K562 treated with DMSO at 1 percent for 48 hours (cell line): ENCODE results near the gene NDOR1. TPM values are rescaled to one million over a fixed set of nuclear protein-coding genes. Genes with fewer than 3 reads are reported as not detected.

Experiments used
- total RNA-seq: library from RNA; unstranded; fragments of 300-600 nt; gene quantifications from 2 replicates; pipeline ENCODE4 v1.2.3, GENCODE V29; 2022; ENCODE audit warnings: low replicate concordance; ENCODE audit errors: extremely low read depth

NDOR1 gene
- not detected in 2 replicates for total RNA-seq

DNA sequence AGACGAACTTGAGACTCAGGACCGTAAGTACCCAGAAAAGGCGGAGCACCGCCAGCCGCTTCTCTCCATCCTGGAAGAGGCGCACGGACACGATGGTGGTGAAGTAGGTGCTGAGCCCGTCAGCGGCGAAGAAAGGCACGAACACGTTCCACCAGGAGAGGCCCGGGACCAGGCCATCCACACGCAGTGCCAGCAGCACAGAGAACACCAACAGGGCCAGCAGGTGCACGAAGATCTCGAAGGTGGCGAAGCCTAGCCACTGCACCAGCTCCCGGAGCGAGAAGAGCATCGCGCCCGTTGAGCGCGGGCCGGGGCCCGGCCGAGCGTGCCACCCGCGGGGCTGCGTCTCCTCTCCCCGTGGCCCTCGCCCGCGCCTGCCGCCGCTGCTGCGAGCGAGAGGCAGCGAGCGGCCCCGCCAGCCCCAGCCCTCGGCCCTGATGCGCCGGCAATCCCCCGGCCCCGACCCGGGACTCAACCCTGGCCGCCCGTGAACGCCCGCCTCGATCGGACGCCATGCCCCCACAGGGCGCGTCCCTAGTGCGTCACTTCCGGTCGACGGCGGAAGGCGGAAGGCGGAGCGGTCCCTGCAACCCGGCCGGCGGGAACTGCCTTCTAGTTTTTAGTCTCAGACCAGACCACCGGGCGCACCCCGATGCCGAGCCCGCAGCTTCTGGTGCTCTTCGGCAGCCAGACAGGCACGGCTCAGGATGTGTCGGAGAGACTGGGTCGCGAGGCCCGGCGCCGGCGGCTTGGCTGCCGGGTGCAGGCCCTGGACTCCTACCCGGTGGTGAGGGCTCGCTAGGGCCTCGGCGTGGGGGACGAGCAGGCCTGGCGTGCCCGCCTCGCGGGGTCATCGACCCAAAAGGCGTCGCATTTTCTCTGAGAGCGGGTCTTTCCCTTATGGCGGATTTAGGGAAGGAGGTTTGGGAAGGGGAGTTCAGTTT lies at the start of gene NDOR1, which contains the start of gene TMEM203:
Gene NDOR1 (plus strand): TSS at position 575 of the 944 bp plus-strand sequence. CDS start 78 bp downstream, at position 653.
Gene TMEM203 (minus strand): TSS at position 523 of the 944 bp plus-strand sequence. CDS start 234 bp downstream, at position 289.

DNA sequence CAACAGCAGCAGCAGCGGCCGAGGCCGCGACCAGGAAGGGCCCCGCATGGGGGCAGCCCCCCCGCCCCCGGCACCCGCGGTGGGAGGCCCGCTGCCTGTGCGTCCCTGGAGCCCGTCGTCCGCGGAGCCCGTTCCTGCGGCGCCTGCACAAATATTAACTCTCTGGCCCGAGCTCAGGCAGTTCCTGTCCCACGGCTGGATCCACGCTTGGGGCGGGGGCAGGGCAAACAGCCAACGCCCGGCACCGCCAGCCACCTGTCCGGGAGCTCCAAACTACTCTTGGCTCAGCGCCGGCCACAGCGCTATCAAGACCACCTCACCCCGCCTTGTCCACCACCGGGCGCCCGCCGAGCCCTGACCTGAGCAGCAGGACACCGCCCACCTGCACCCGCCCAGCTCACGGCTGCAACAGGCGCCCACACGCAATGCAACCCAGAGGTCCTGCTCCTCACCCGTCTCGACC lies 35.6 kb upstream of the NDOR1 start, which contains the start of gene LRRC26:
Gene LRRC26 (minus strand): TSS at position 156 of the 463 bp plus-strand sequence. CDS start 108 bp downstream, at position 48.

DNA sequence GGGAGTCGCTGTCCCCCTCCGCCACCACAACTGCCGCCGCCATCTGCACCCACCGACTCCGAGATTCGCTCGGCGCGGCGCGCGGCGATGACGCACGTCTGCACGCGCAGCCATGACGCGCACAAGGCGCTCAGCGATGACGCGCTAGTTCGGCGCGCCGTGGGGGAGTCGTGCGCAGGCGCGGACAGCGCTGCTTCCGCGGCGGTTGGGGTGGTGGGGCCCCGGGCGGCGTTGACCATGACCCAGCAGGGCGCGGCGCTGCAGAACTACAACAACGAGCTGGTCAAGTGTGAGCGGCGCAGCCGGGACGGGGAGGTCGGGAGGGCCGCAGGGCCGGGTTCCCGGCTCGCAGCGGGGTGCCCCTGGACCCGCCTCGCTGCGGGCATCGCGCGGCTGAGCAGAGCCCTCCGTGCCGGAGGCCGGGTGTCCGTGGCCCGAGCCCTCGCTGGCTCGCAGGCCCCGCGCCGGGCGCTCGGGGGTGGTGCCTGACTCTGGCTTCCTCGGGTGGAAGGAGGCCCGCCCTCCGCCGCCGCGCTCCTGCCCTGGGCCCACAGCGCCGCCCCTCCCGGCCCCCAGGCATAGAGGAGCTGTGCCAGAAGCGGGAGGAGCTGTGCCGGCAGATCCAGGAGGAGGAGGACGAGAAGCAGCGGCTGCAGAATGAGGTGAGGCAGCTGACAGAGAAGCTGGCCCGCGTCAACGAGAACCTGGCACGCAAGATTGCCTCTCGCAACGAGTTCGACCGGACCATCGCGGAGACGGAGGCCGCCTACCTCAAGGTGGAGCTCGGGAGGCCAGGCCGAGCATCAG lies 16.8 kb upstream of the NDOR1 start, which contains the start of the genes ANAPC2 and SSNA1:
Gene ANAPC2 (minus strand): TSS at position 71 of the 807 bp plus-strand sequence. CDS start 28 bp downstream, at position 43.
Gene SSNA1 (plus strand): TSS at position 187 of the 807 bp plus-strand sequence. CDS start 51 bp downstream, at position 238.

DNA sequence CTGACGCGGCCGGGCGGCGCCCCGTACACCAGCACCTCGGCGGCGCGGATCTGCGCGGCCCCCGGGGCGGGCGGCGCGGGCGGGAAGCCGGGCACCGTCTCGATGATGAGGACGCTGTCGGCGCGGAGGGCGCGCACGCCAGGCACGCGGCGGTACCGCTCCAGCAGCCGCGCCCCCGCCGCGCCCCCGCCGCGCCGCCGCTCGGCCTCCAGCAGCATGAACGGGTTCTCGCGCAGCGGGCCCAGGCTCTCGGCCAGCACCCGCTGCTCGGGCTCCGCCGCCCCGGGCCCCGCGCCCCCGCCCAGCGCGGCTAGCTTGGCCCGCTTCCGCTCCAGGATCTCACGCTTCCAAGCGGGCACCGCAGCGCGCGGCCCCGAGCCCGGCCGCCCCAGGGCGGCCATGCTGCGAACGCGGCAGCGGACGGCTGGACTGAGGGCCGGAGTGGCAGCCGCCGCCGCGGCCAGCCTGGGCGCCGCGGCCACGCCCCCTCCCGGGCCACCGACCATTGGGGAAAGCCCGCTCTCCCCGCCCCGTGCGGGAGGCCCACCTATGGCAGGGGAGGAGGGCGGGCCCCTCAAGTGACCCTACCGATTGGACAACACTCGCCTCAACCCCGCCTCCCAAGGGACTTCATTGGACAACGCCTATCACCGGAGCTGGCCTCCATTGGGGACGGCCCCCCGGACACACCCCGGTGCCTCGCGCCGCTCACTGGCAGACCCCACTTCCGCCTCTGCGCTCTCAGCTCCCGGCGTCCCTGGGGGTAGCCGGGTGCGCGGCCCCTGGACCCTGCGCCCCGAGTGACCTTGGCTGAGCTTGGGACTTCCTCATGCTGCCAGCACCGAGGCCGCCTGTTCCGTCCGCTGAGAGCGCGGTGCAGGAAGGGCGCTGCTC lies 4.9 kb upstream of the NDOR1 start, which contains the start of gene TPRN:
Gene TPRN (minus strand): TSS at position 431 of the 894 bp plus-strand sequence. CDS start 30 bp downstream, at position 401.

DNA sequence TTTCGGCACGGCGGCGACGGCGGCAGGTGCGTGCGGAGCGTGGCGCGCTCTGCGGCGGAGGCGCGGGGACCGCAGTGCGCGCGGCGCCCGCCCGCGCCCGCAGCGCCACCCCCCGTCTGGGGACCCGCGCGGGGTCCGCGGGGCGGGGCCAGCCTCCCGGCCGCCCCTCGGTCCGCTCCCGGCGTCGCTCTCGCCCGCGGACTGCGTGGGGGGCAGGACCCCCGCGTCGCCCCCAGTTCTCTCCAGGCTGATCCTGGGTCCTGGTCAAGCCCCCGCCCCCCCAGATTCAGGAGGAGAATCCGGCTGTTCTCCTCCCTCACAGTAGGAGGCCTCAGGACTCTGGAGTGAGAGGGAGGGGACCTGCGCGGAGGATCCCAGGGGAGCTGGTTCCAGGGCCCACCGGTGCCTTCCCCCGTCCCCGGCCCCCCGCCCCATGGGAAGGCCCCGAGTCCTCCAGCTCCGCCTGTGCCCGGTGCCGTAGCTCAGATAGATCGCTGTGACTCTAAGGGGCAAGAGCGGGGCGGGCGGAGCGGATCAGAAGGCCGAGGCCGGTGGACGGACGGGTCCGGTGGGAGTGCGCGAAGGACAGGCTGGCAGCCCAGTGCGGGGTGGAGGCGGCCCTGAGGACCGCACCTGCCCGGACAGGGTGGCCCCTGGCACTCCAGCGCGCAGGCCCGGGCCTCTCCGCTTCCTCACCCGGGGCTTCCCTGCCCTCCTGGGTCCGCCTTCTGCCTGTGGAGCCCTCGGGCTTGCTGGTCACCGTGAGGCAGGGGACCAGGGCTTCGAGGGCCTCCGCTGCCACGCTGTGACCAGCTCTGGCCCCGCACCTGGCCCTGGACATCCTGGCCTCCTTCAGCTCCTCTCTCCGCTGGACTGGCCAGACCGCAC lies 16.9 kb downstream of the NDOR1 start, which contains the start of gene RNF208:
Gene RNF208 (minus strand): TSS at position 51 of the 888 bp plus-strand sequence. CDS start 1,028 bp downstream, outside the sequence.

DNA sequence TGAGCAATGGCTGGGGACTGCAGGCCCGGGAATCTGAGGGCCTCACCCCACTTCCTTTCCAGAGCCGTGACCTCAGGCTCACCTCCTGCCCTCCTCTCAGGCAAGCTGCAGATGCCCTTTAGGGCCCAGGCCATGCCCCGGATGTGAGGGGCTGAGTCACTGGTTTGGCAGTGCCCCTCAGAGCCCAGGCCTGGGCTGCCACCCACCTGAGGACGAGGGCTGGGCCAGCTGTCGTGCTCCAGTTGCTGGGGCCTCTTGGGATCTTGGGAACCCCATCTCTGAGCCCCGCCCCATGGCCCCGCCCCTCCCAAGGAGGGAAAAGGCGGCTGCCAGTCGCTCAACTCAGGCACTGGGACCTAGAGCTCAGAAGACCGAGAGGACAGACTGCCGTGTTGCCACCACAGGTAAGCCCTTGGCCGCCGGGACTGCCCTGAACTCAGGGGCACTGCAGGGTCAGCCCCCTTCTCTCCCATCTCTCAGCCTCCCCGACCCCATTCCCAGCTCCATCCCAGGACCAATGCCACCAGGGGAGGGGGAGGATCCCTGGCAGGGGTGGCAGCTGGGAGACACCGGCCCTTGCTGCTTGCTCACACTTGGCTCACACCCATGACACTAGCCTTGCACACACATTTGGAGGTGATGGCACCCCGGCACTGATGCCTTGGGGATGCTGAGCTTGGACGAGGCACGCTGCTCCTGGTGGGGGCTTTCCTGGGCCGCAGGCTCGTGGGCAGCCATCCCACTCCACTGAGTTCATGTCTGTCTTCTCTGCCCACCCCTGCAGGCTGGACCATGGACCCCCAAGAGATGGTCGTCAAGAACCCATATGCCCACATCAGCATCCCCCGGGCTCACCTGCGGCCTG lies 19.6 kb downstream of the NDOR1 start, which contains the start of gene CYSRT1:
Gene CYSRT1 (plus strand): TSS at position 345 of the 865 bp plus-strand sequence. CDS start 448 bp downstream, at position 793.

DNA sequence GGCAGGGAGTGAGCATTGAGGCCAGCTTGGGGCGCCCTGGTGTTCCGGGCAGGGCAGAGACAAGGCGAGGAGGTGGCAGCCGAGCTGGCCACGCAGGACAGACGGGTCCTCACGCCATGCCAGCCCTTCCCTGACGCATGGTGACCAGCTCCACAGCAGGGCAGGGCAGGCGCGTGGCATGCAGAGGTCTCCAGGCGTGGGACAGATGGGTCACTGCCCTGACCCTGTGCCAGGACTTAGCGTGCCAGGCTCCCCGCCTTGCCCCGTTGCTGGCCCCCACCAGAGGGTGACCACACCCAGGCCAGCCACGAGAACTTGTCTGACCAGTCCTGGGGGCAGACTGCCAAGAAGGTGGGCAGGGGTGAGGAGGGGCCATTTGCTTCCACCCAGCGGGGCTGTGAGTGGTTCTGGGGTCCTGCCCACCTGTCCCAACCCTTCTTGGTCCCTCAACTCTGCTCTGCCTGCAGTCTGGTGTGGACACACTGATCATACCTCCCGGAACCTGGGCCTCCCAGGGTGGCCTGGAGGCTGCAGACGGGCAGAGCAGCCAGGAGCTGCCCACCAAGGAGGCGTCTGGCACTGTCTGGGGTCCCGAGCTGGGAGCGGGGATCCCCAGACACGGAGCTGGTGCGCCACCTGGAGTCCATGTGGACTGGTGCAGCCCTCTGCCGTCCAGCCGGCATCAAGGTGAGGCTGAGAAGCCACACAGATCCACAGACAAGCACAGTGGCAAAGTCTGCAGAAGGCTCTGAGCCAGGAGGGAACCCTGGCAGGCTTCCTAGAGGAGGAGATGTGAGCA lies 21.8 kb downstream of the NDOR1 start, which contains the start of gene RNF224:
Gene RNF224 (plus strand): TSS at position 449 of the 799 bp plus-strand sequence. CDS start 834 bp downstream, outside the sequence.

DNA sequence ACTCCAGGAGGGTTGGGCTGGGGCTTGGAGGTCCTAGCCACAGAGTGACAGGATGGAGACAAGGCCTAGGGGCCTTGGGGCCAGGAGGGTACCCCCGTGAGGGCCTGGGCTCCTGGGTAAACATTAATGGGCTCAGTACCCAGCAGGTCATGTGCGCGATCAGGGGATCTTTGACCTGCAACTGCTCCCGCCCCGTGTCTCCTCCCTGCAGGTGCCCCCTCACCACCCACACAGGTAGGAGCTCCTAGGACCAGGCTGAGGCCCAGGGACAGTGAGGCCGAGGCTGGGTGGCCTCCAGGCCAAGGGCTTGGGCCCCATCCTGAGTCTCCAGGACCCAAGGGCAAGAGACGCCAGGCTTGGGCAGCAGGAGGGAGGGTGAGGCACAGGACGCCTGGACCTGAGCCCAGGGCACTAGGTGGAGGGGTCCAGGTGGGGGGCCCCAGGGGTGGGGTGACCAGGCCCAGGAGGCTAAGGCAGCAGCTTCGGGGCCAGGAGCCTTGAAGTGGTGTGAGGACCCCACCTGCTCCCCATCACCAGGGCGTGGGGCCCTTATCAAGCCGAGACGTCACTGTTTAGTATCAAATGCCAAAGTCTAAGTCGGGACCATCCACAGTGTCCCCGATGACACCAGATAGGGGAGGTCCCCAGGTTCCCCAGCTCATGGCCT lies 25.3 kb downstream of the NDOR1 start, which contains the start of gene SLC34A3:
Gene SLC34A3 (plus strand): TSS at position 197 of the 667 bp plus-strand sequence. CDS start 802 bp downstream, outside the sequence.

DNA sequence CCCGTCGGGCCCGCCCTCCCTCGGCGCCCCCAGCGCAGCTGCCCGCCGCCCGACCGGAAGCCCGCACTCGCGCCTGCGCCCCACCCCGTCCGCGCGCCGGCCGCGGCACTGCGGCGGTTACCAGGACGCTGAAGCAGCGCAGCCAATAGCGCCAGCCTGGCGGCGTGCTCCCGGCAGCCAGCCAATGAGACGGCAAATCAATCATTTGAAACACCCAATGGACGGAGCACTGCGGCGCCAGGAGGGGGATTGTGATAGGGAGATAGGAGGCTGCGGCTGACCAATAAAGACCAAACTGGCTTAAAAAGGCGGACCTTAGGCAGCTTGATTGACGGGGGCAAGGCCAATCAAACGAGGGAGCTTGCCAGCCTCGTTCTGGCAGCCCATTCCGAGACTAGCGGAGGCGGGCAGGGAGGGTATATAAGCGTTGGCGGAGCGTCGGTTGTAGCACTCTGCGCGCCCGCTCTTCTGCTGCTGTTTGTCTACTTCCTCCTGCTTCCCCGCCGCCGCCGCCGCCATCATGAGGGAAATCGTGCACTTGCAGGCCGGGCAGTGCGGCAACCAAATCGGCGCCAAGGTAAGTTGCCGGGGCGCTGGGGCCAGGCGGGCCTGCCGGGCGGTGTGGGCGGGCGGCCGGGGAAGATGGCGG lies 35.5 kb downstream of the NDOR1 start, which contains the start of gene TUBB4B:
Gene TUBB4B (plus strand): TSS at position 447 of the 649 bp plus-strand sequence. CDS start 74 bp downstream, at position 521.

DNA sequence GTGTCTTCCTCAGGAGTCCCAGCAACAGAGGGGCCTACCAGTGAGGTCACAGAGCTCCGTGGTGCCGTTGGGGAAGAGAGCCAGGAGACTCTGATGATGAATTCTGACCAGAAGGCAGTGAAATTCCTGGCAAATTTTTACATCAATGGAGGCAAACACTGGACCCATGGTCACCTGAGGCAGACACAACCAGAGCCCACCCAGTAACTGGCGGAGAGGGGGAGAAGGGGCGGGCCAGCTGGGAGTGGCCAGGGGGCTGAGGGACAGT lies 45.6 kb downstream of the NDOR1 start, which contains the start of gene STPG3:
Gene STPG3 (plus strand): TSS at position 93 of the 268 bp plus-strand sequence. CDS start 1 bp downstream, at position 94.

DNA sequence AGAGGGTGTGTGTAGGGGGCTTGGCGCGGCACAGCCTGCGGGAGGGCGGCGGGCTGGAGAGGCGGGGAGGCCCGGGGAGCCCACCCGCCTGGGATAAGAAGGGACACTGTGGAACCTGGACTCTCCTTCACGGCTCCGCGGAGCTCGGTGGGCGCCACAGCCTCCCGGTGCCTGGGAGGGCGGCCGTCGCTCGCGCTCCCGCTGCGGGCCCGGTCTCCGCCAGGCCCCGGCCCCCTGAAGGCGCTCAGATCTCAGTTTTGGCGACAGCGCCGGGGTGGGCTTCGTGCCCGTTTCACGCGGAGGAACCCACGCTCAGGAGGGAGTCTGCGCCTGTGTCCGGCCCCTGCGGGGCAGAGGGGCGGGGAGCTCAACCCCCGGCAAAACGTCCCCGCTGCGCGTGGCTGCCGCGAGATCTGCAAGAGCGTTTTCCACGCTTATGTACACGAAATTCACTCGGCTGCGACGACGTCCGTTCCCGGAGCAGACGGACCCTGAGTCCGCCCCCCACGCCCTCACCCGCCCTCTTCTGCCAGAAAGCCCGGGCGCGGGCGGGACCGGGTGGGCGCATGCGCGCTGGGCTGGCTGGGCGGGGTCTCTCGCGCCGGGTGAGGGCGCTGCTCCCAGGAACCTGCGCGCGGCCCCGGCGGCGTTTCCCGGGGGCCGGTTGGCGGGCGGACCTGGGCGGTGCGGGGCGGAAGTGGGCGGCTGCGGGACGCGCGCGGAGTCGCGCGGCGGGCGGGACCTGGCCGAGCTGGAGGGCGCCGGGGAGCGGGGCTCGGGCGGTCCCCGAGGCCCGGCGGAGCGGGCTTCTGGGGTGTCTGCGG lies 49.3 kb downstream of the NDOR1 start, which contains the start of gene NELFB:
Gene NELFB (plus strand): TSS at position 704 of the 824 bp plus-strand sequence.

